ENCODE results near the gene GKN1. TPM values are rescaled to one million over a fixed set of nuclear protein-coding genes. Genes with fewer than 3 reads are reported as not detected.

Gene GKN1
- total RNA-seq, 1 donor from 2014 or later, result 1.7 TPM

- no peak overlapping the region for H3K4me3 Mint-ChIP-seq
- no peaks in the 10 kb centered on the region for H3K9me3 Mint-ChIP-seq
- H3K36me3 Mint-ChIP-seq, result no peaks in the 10 kb centered on the region
- no peak overlapping the region for H3K27ac Mint-ChIP-seq
- TF ChIP-seq, protein P1, sequence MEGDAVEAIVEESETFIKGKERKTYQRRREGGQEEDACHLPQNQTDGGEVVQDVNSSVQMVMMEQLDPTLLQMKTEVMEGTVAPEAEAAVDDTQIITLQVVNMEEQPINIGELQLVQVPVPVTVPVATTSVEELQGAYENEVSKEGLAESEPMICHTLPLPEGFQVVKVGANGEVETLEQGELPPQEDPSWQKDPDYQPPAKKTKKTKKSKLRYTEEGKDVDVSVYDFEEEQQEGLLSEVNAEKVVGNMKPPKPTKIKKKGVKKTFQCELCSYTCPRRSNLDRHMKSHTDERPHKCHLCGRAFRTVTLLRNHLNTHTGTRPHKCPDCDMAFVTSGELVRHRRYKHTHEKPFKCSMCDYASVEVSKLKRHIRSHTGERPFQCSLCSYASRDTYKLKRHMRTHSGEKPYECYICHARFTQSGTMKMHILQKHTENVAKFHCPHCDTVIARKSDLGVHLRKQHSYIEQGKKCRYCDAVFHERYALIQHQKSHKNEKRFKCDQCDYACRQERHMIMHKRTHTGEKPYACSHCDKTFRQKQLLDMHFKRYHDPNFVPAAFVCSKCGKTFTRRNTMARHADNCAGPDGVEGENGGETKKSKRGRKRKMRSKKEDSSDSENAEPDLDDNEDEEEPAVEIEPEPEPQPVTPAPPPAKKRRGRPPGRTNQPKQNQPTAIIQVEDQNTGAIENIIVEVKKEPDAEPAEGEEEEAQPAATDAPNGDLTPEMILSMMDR (conservative IDR thresholded peaks at IDR 0.05), result no peak
- no peak for DNase-seq (ENCODE audit: extremely low spot score, unreplicated experiment)
- H3K27me3 Mint-ChIP-seq, result peaks cover 20% of the 10 kb centered on the region
- H3K4me1 Mint-ChIP-seq (ENCODE audit: unreplicated experiment), result no peaks in the 10 kb centered on the region
Measured at GRCh38 chr2:68992933-68993332, 18.5 kb downstream of the GKN1 start.

DNA sequence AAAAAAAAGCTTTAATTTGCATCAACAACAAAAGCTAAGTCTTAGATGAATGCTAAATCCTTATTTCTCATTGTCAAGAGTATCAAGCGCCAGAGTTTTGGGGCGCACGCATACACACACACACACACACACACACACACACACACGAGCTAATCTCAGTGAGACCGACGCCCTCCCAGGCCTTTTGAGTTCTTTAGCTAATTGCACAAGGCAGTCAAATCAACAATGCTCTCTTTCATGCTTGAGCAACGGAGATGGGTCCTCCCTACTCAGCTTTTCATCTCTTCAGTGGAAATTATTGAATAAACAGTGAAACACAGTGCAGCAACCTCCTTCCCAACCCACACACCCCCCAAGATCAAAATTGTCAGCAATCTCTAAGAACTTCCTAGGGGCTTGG is 19.2 kb downstream of the GKN1 start:
- Mint-ChIP-seq H3K27ac (no peak overlapping the region), H3K36me3 (no peaks in the 10 kb centered on the region), H3K4me1 (ENCODE audit: unreplicated experiment) (no peaks in the 10 kb centered on the region), H3K4me3 (no peak overlapping the region), H3K9me3 (no peaks in the 10 kb centered on the region), H3K27me3 (peaks cover 20% of the 10 kb centered on the region)
- TF ChIP-seq, protein P1 (conservative IDR thresholded peaks at IDR 0.05), result no peak
- no peak for DNase-seq (ENCODE audit: extremely low spot score, unreplicated experiment)

GRCh38 chr2:68994864-68995263 is 20.4 kb downstream of the GKN1 start:
- no peaks in the 10 kb centered on the region for H3K36me3 Mint-ChIP-seq
- no peaks in the 10 kb centered on the region for H3K4me1 Mint-ChIP-seq (ENCODE audit: unreplicated experiment)
- TF ChIP-seq, protein P1 (conservative IDR thresholded peaks at IDR 0.05), result no peak
- H3K27me3 Mint-ChIP-seq, result peaks cover 23% of the 10 kb centered on the region
- H3K4me3 Mint-ChIP-seq, result no peak overlapping the region
- no peak for DNase-seq (ENCODE audit: extremely low spot score, unreplicated experiment)
- no peak overlapping the region for H3K27ac Mint-ChIP-seq
- no peaks in the 10 kb centered on the region for H3K9me3 Mint-ChIP-seq

DNA sequence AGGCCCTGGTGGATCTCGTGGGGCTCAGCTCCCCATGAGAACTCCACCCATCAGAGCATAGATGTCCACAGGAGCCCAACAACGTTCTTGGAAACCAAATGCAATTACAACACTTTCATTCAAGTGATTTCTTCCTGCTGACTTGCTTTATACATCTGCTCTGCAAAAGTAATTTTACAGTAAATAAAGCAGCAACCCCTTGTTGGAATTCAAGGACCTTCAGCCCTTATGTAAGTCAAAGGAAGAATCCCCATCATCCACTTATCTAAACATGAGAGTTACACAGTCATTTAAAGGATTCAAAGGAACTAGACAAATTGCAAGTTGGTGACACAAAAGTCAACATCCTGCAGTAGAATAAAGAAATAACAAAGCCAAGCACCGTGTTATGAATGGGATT is 21.5 kb downstream of the GKN1 start:
- Mint-ChIP-seq H3K4me3 (no peak overlapping the region), H3K27me3 (peaks cover 18% of the 10 kb centered on the region), H3K4me1 (ENCODE audit: unreplicated experiment) (no peaks in the 10 kb centered on the region), H3K9me3 (no peaks in the 10 kb centered on the region), H3K27ac (no peak overlapping the region), H3K36me3 (no peaks in the 10 kb centered on the region)
- TF ChIP-seq, protein P1 (conservative IDR thresholded peaks at IDR 0.05), result no peak
- DNase-seq (ENCODE audit: extremely low spot score, unreplicated experiment), result no peak

DNA sequence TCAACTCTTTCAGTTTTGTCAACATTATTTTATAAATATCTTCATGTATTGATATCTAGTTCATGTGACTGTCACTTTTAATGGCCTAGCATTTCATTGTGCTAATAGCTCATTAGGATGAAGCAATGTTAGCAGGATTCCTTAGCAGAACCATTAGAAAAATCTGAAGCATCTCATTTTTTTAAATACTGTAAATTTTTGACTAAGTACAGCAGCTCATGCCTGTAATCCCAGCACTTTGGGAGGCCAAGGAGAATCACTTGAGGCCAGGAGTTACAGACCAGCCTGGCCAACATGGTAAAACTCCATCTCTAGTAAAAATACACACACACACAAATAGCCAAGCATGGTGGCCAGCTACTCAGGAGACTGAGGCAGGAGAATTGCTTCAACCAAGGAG is 23.0 kb downstream of the GKN1 start:
- no peak for DNase-seq (ENCODE audit: extremely low spot score, unreplicated experiment)
- no peaks in the 10 kb centered on the region for H3K36me3 Mint-ChIP-seq
- peaks cover 17% of the 10 kb centered on the region for H3K27me3 Mint-ChIP-seq
- H3K27ac Mint-ChIP-seq, result no peak overlapping the region
- H3K4me1 Mint-ChIP-seq (ENCODE audit: unreplicated experiment), result no peaks in the 10 kb centered on the region
- H3K9me3 Mint-ChIP-seq, result peaks cover 8% of the 10 kb centered on the region
- TF ChIP-seq, protein P1 (conservative IDR thresholded peaks at IDR 0.05), result no peak
- H3K4me3 Mint-ChIP-seq, result no peak overlapping the region

DNA sequence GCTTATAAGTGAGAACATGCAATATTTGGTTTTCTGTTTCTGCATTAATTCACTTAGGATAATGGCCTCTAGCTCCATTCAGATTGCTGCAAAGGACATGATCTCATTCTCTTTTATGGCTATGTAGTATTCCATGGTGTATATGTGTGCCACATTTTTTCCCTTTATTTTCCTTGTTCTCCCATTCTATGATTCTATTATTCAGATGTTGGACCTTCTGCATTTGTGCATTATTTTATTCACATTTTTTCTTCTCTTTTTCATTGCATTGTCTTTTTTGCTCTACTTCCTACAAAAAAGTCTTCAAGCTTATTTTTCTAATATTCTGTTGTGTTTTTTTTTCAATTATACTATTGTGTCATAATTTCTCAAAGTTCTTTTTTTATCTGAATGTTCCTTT is 27.4 kb downstream of the GKN1 start:
- peaks cover 9% of the 10 kb centered on the region for H3K9me3 Mint-ChIP-seq
- DNase-seq (ENCODE audit: extremely low spot score, unreplicated experiment), result no peak
- no peak overlapping the region for H3K27ac Mint-ChIP-seq
- TF ChIP-seq, protein P1 (conservative IDR thresholded peaks at IDR 0.05), result no peak
- H3K36me3 Mint-ChIP-seq, result no peaks in the 10 kb centered on the region
- H3K27me3 Mint-ChIP-seq, result peaks cover 19% of the 10 kb centered on the region
- H3K4me1 Mint-ChIP-seq (ENCODE audit: unreplicated experiment), result no peaks in the 10 kb centered on the region
- H3K4me3 Mint-ChIP-seq, result no peak overlapping the region

All from type B pancreatic cell (in vitro differentiated cells).